Muscle of leg (tissue), 11 donors: Measurements from ENCODE around the gene CDK14. TPM values are rescaled to one million over a fixed set of nuclear protein-coding genes. Genes with fewer than 3 reads are reported as not detected.

Experiments used
- DNase-seq: peaks from one replicate; pipeline ENCODE4 v3.0.0; 2013
- H3K27ac ChIP-seq: one replicate; pipeline ENCODE4 v1.5.1; 2013; ENCODE audit warnings: mild to moderate bottlenecking, low read length, control low read depth
- H3K27me3 ChIP-seq: one replicate; pipeline ENCODE4 v1.6.1; 2013; ENCODE audit warnings: low read length; ENCODE audit not compliant: control insufficient read depth, insufficient read depth
- H3K36me3 ChIP-seq: one replicate; pipeline ENCODE4 v1.6.1; 2013; ENCODE audit warnings: low read length; ENCODE audit not compliant: control insufficient read depth, insufficient read depth
- H3K4me1 ChIP-seq: one replicate; pipeline ENCODE4 v1.6.1; 2013; ENCODE audit warnings: low read length; ENCODE audit not compliant: control insufficient read depth, insufficient read depth
- H3K4me3 ChIP-seq: one replicate; pipeline ENCODE4 v1.5.1; 2013; ENCODE audit warnings: low read length, control low read depth
- H3K9me3 ChIP-seq: replicated peaks from 2 replicates; pipeline ENCODE4 v1.6.1; 2013; ENCODE audit warnings: low read depth, low read length; ENCODE audit not compliant: control insufficient read depth
- WGBS: methylation state at CpG from one replicate; pipeline ENCODE4 v1.1.5; 2013; ENCODE audit warnings: missing lambda C conversion rate; ENCODE audit not compliant: insufficient coverage; 5-methylcytosine and 5-hydroxymethylcytosine counted together
- polyA plus RNA-seq, 8 donors: library from polyadenylated mRNA; unstranded; fragments of 120-200 nt; gene quantifications; one replicate each; pipeline versions ENCODE4 v1.2.1 to v1.2.3, GENCODE V29; 2013; ENCODE audit warnings: inconsistent platforms in 1 of 8, low replicate concordance in 1 of 8; ENCODE audit not compliant: insufficient read length in 8 of 8, insufficient read depth in 1 of 8
- total RNA-seq: library from RNA; stranded (reverse); fragments of 120-200 nt; gene quantifications from one replicate; pipeline ENCODE4 v1.2.4, GENCODE V29; 2013

Gene CDK14
- total and polyA plus RNA-seq, 9 donors = 14.9 to 36.7 (median 21.3) TPM

DNA sequence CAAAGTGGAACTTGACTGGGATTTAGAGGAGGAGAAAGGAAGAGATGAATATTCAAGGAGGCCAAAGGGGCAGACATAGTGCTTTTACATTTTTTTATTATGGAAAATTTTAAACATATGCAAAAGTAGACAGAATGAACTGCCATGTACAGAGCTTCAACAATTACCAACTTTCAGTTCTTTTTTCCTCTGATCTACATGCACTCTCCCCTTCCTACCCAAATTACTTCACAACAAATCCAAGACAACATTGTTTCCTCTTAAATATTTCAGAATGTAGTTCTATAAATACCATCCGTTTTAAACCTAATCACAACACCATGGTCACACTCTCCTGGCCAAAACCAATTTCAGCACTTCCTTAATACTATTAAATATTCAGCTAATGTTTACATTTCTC is 584.6 kb downstream of the CDK14 start:
- H3K27ac ChIP-seq = no peak overlapping the region
- no CpG with 5 or more reads among the region's 1 CpG for WGBS
- no peak overlapping the region for H3K4me3 ChIP-seq
- no peaks in the 10 kb centered on the region for H3K36me3 ChIP-seq
- H3K4me1 ChIP-seq = no peaks in the 10 kb centered on the region
- H3K9me3 ChIP-seq = peaks cover 2% of the 10 kb centered on the region
- H3K27me3 ChIP-seq = no peaks in the 10 kb centered on the region
- no peak for DNase-seq

DNA sequence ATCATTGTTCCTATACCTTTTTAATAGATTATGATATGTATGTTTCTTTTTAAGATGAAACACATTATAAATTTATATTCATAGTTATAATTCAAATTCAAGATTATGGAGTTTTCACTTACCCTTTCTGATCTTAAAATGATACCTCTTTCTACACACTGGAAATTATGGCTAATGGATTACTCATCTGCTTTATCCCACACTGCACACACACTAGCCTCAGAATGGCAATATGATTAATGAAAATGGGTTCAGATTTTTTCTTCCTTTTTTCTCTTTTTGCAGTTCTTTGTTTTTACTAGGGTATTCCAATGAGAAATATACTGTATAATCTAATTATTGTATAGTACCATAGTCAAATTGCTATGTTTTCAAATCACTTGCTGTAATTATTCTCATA is 585.8 kb downstream of the CDK14 start:
- no peaks in the 10 kb centered on the region for H3K4me1 ChIP-seq
- DNase-seq = no peak
- no peaks in the 10 kb centered on the region for H3K36me3 ChIP-seq
- peaks cover 2% of the 10 kb centered on the region for H3K9me3 ChIP-seq
- no peak overlapping the region for H3K27ac ChIP-seq
- H3K27me3 ChIP-seq = no peaks in the 10 kb centered on the region
- H3K4me3 ChIP-seq = no peak overlapping the region

DNA sequence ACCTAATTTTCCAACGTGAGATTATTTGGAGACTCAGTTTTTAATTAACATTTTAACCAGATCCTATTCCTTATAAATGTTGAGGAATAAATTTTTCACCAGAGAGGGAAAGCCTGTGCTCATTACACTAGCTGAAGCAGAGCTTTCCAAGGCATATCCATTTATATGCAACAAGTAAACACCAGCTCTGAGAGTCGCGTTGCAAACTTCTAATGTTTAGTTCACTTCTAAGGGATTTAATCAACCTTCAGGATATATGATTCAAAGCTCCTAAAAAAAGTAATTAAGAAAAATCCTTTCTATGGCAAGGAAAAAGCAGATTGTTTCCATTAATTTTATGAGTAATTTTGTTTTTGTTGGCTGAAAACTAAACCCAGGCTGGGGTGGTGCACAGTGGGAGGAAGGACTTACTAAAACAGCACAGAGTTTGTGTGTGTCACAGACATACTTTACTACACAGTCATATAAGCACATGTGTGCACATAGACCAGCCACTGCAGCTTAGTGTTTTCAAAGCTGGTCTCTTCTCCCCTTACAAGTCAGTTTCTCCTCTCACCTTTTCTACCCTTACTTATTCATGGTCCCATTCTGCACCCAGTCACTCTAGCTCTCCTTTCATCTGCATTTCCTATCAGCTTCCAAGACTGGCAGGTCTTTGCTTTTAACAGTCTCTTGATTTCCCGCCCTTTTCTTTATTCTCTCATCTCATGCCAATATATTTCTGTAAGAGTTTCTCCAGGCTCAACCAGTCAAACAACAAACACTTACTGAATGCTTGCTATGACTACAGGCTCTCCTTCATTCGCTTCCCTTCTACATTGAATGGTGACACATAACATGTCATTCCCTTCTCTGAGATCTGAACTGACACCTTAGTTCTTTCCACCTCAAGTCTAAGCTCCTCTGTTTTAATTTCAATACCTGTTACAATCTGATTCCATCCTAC is 587.0 kb downstream of the CDK14 start:
- peaks cover 2% of the 10 kb centered on the region for H3K9me3 ChIP-seq
- H3K27me3 ChIP-seq = no peaks in the 10 kb centered on the region
- H3K27ac ChIP-seq = no peak overlapping the region
- DNase-seq = no peak
- 62% methylated on average over 1 of the region's 5 CpGs for WGBS
- H3K4me1 ChIP-seq = no peaks in the 10 kb centered on the region
- H3K4me3 ChIP-seq = no peak overlapping the region
- no peaks in the 10 kb centered on the region for H3K36me3 ChIP-seq

DNA sequence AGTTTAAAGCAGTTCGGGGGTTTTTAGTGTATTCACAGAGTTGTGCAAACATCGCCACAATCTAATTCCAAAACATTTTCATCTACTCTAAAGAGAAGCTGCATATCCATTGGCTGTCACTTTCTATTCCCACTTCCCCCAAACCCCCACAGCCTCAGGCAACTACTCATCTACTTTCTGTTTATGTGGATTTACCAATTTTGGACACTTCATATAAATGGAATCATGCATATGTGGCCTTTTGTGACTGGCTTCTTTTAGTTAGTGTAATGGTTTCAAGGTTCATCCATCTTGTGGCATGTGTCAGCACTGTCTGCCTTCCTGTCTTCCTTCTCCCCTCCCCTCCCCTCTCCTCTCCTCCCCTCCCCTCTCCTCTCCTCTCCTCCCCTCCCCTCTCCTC is 589.6 kb downstream of the CDK14 start:
- Histone ChIP-seq H3K36me3 (no peaks in the 10 kb centered on the region), H3K27me3 (no peaks in the 10 kb centered on the region), H3K9me3 (no peaks in the 10 kb centered on the region), H3K27ac (no peak overlapping the region), H3K4me3 (no peak overlapping the region), H3K4me1 (no peaks in the 10 kb centered on the region)
- no peak for DNase-seq
- WGBS = 100% methylated on average over 1 of the region's 2 CpGs

DNA sequence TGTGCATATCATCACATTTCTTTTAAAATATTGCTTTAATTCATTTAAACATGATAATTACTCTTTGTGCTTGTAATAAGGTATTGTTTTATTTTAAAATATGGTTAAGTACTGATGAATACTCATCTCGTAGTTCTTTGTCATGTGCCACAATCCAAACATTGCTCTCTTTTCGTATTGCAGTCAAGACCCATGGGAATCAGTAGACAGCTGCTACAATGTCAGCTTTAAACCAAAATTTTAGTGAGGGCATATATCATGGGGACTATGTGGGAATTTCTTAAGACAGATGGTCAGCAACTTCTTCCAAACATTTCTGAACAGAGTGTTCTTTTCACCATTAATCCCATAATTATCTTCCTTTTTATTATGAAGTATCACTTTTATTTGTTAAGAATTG is 590.9 kb downstream of the CDK14 start:
- Histone ChIP-seq H3K4me1 (no peaks in the 10 kb centered on the region), H3K27me3 (no peaks in the 10 kb centered on the region), H3K27ac (no peak overlapping the region), H3K36me3 (no peaks in the 10 kb centered on the region), H3K9me3 (no peaks in the 10 kb centered on the region), H3K4me3 (no peak overlapping the region)
- peak; percentile 45 for DNase-seq
- no CpG with 5 or more reads among the region's 2 CpGs for WGBS

DNA sequence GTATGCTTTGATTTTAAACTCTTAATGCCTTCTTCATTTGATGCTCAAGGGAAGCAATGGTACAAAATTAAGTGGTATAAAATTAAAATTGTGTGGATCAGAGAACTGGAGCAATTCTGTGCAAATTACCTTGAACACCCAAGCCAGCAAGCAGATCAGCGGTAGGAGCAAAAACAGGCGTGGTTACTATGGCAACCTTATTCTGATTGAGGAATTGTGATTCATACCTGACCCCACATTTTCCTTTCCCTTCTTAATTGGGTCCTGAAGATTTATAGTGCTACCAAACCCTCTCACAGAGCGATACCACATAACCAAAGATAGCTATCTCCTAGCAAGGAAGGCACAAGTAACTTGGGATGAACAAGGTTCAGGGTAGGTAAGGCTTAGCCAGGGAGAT is 595.6 kb downstream of the CDK14 start:
- no peaks in the 10 kb centered on the region for H3K27me3 ChIP-seq
- H3K36me3 ChIP-seq = no peaks in the 10 kb centered on the region
- no peak for DNase-seq
- H3K9me3 ChIP-seq = no peaks in the 10 kb centered on the region
- H3K4me1 ChIP-seq = no peaks in the 10 kb centered on the region
- no CpG with 5 or more reads among the region's 3 CpGs for WGBS
- no peak overlapping the region for H3K27ac ChIP-seq
- H3K4me3 ChIP-seq = no peak overlapping the region

DNA sequence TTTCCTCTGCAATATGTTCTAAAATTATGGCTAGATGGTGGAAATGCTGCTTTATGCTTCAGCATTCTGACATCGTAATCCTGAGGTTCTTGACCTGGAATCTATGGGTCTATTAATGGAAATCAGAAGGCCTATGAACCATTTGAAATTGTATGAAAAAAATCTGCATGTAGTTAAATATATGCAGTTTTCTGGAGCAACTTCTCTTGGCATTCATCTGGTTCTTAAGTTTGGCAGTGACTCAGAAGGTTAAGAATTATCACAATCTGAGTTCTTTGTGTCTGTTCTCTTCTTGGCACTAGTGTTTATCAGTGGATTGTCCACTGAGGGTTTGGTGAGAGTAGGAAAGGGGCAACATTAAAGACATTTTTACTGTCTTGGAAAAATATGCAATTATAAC is 597.0 kb downstream of the CDK14 start:
- no peaks in the 10 kb centered on the region for H3K36me3 ChIP-seq
- DNase-seq = no peak
- 86% methylated on average over 1 of the region's 1 CpG for WGBS
- no peak overlapping the region for H3K4me3 ChIP-seq
- H3K27ac ChIP-seq = no peak overlapping the region
- no peaks in the 10 kb centered on the region for H3K27me3 ChIP-seq
- H3K9me3 ChIP-seq = no peaks in the 10 kb centered on the region
- no peaks in the 10 kb centered on the region for H3K4me1 ChIP-seq

DNA sequence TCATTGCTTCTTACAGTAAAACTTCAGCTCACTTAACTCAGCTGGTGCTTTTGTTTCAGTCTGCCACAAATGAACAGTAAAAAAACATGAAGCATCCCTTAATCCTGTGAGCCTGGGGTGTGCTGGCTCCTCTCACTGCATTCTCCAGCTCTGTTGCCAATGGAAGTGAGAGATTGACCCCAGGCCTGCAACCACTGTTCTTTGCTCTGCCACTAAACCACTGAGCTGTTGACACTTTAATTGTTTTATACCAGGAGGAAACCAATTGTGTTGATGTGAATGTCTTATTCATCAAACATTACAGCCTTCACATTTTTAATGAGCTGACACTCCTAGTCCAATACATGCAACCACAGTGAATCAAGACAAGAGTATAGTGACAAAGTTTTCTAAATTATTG is 598.7 kb downstream of the CDK14 start:
- H3K4me1 ChIP-seq = no peaks in the 10 kb centered on the region
- H3K27ac ChIP-seq = no peak overlapping the region
- no peak for DNase-seq
- H3K36me3 ChIP-seq = no peaks in the 10 kb centered on the region
- no peak overlapping the region for H3K4me3 ChIP-seq
- H3K9me3 ChIP-seq = no peaks in the 10 kb centered on the region
- H3K27me3 ChIP-seq = no peaks in the 10 kb centered on the region

DNA sequence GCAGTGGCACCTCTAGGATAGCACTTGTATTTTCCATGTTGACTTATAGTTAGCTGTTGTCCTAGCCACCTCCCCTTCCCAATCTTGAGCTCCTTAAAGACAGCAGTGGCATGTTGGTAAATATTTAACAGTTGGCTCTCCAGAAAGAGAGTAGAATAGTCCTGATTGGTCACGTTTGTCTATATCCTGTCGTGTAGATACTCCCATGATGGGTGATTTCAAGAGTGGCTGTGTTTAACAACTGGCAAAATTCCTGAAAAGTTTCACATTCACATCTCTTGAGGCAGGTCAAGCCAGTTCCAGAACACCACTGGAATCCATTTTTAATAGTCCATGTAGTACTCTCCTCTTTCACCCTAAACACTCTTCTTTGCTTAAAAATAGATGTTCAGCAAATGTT is 599.9 kb downstream of the CDK14 start:
- DNase-seq = no peak
- no peaks in the 10 kb centered on the region for H3K27me3 ChIP-seq
- H3K36me3 ChIP-seq = no peaks in the 10 kb centered on the region
- H3K4me1 ChIP-seq = no peaks in the 10 kb centered on the region
- no peaks in the 10 kb centered on the region for H3K9me3 ChIP-seq
- H3K27ac ChIP-seq = no peak overlapping the region
- H3K4me3 ChIP-seq = no peak overlapping the region
- WGBS = no CpG with 5 or more reads among the region's 2 CpGs

DNA sequence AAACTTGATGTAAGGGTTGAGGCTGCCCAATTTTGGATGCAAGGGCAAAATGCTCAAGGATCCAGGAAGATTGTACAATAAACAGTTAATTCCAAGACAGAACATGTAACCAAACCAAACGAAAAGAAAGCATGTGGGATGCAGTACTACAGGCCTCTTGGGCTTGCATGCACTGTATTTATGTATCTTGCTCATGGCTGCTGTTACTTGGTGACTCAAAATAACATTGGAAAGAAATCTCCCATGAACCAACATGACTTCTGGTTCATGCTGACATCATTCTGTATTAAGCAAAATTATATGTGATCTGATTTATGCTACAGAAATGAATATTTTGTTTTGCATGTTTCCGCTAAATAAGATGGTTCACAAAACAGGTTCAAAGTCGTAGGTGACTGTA is 602.2 kb downstream of the CDK14 start:
- peak; percentile 67 for DNase-seq
- Histone ChIP-seq H3K36me3 (no peaks in the 10 kb centered on the region), H3K27me3 (no peaks in the 10 kb centered on the region), H3K4me3 (no peak overlapping the region), H3K4me1 (no peaks in the 10 kb centered on the region), H3K9me3 (no peaks in the 10 kb centered on the region), H3K27ac (no peak overlapping the region)
- no CpG with 5 or more reads among the region's 3 CpGs for WGBS

DNA sequence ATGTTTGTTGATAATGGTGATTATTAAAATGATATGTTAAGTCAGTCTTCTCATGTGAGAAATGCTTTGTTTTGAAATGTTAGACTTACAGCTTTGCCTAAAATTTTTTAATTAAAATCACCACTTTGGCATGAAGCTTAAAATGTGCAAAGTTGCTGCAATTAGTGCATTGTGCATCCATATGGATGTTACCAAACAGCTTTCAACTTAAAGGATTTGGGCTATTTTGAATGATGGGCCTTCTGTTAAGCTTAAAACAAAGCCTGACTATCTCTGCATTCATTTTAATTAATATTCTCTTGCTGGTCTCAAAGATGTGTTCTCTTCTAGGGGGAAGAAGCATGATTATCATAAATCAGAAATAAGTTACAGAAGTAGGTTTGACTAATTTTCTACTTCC is 603.5 kb downstream of the CDK14 start:
- no peaks in the 10 kb centered on the region for H3K27me3 ChIP-seq
- no peak for DNase-seq
- no peaks in the 10 kb centered on the region for H3K4me1 ChIP-seq
- H3K36me3 ChIP-seq = no peaks in the 10 kb centered on the region
- H3K27ac ChIP-seq = no peak overlapping the region
- no peak overlapping the region for H3K4me3 ChIP-seq
- no peaks in the 10 kb centered on the region for H3K9me3 ChIP-seq
